Transverse colon (tissue), 4 donors: ENCODE results near the gene PRF1. TPM values are rescaled to one million over a fixed set of nuclear protein-coding genes. Genes with fewer than 3 reads are reported as not detected.

Experiments used
- DNase-seq: peaks from one replicate; pipeline ENCODE4 v3.0.0-alpha.2; 2019
- H3K27ac ChIP-seq, 4 donors: fragments of 200-600 bp; sonication (generic); 2 replicates each; pipeline ENCODE4 v1.5.1; 2016 to 2018; ENCODE audit warnings: inconsistent platforms in 4 of 4
- H3K27me3 ChIP-seq: fragments of 200-600 bp; sonication (generic); 2 replicates; pipeline ENCODE4 v1.5.1; 2017; ENCODE audit warnings: inconsistent platforms
- H3K36me3 ChIP-seq, 4 donors: fragments of 200-600 bp; sonication (generic); 2 replicates each; pipeline ENCODE4 v1.5.1; 2017 to 2019; ENCODE audit warnings: inconsistent platforms in 4 of 4
- H3K4me1 ChIP-seq, 4 donors: fragments of 200-600 bp; sonication (generic); 2 replicates each; pipeline ENCODE4 v1.5.1; 2017 to 2020; ENCODE audit warnings: inconsistent platforms in 4 of 4
- H3K4me3 ChIP-seq, 4 donors: fragments of 200-600 bp; sonication (generic); 1 replicate in 1 of 4; 2 replicates in 3 of 4; pipeline versions ENCODE4 v1.5.1 to v1.6.1; 2017 to 2019; ENCODE audit warnings: inconsistent platforms in 4 of 4
- H3K9me3 ChIP-seq, 2 donors: fragments of 200-600 bp; sonication (generic); 2 replicates each; pipeline ENCODE4 v1.5.1; 2017 to 2019; ENCODE audit warnings: inconsistent platforms in 2 of 2
- CTCF ChIP-seq, 5 experiments: fragments of 200-600 bp in 3 of 5; fragments of 450-650 bp in 2 of 5; sonication (generic) in 3 of 5; IDR thresholded peaks; 1 replicate in 2 of 5; 2 replicates in 3 of 5; pipeline ENCODE4 v1.5.1; 2016 to 2017; ENCODE audit warnings: antibody characterized with exemption in 5 of 5, inconsistent platforms in 3 of 5, mild to moderate bottlenecking in 2 of 5, moderate library complexity in 1 of 5
- EP300 ChIP-seq: sonication (generic); formaldehyde crosslinking; IDR thresholded peaks from one replicate; pipeline ENCODE4 v1.6.1; 2017; ENCODE audit warnings: antibody characterized with exemption, low read depth
- POLR2A ChIP-seq: fragments of 450-650 bp; IDR thresholded peaks from one replicate; pipeline ENCODE4 v1.6.1; 2016; ENCODE audit warnings: antibody characterized with exemption, mild to moderate bottlenecking, moderate library complexity
- POLR2AphosphoS5 ChIP-seq, 3 donors: sonication (generic); formaldehyde crosslinking; IDR thresholded peaks; one replicate each; pipeline ENCODE4 v1.6.1; 2016; ENCODE audit warnings: antibody characterized with exemption in 3 of 3
- WGBS, 2 donors: methylation state at CpG; one replicate each; pipeline ENCODE4 v1.1.5; 2018; ENCODE audit warnings: low coverage in 1 of 2; 5-methylcytosine and 5-hydroxymethylcytosine counted together
- in situ Hi-C, 4 donors: fragments of 200-750 bp; cut with MboI; loops; one replicate each; pipeline versions ENCODE4 v1.15.0 to v1.15.1; 2017; ENCODE audit warnings: low sequenced_read_pairs in 3 of 4, low pct_ligation_motif_present in 1 of 4, low pct_unique_long_range_greater_than_20kb in 1 of 4
- intact Hi-C: fragments of 100-400 bp; cut with DNase I; formaldehyde crosslinking; loops from one replicate; pipeline ENCODE4 v1.15.1; 2023; ENCODE audit warnings: low total_unique reads
- total RNA-seq, 4 donors: library from RNA; depleted of rRNA; stranded (reverse); fragments of >200 nt; gene quantifications; one replicate each; pipeline ENCODE4 v1.1.0, GENCODE V29; 2016

PRF1 gene
- total RNA-seq, 4 donors from 2014 or later: 0.80 to 12.7 (median 6.0) TPM

GRCh38 chr10:70597856-70598815 lies 4.4 kb downstream of the PRF1 start:
- TF ChIP-seq CTCF (IDR thresholded peaks at IDR 0.05): no peak
- no peak for TF ChIP-seq POLR2A
- no peak for TF ChIP-seq EP300
- TF ChIP-seq POLR2AphosphoS5 (IDR thresholded peaks at IDR 0.05): no peak
- Histone ChIP-seq H3K27me3 (no peaks in the 10 kb centered on the region), H3K4me1 (no peaks in the 10 kb centered on the region), H3K4me3 (no peak overlapping the region), H3K9me3 (no peaks in the 10 kb centered on the region), H3K36me3 (no peaks in the 10 kb centered on the region), H3K27ac (no peak overlapping the region)
- intact Hi-C loops (no loop called here), in situ Hi-C loops (no loop called here)
- 88 to 98% methylated on average over 6 to 31 of the region's 34 CpGs for WGBS, 2 donors
- DNase-seq: no peak

GRCh38 chr10:70596860-70597809 lies 5.4 kb downstream of the PRF1 start:
- H3K27ac ChIP-seq: no peak overlapping the region
- no peaks in the 10 kb centered on the region for H3K4me1 ChIP-seq
- no peak overlapping the region for H3K4me3 ChIP-seq
- in situ Hi-C loops (no loop called here), intact Hi-C loops (no loop called here)
- H3K9me3 ChIP-seq: no peaks in the 10 kb centered on the region
- 79 to 85% methylated on average over 4 to 8 of the region's 8 CpGs for WGBS, 2 donors
- no peak for DNase-seq
- no peaks in the 10 kb centered on the region for H3K36me3 ChIP-seq
- no peaks in the 10 kb centered on the region for H3K27me3 ChIP-seq
- TF ChIP-seq POLR2A: no peak
- no peak for TF ChIP-seq CTCF (IDR thresholded peaks at IDR 0.05)
- no peak for TF ChIP-seq EP300
- TF ChIP-seq POLR2AphosphoS5 (IDR thresholded peaks at IDR 0.05): no peak

- Histone ChIP-seq H3K4me1 (no peaks in the 10 kb centered on the region), H3K4me3 (no peak overlapping the region), H3K36me3 (no peaks in the 10 kb centered on the region), H3K27me3 (no peaks in the 10 kb centered on the region), H3K27ac (no peak overlapping the region), H3K9me3 (no peaks in the 10 kb centered on the region)
- no peak for DNase-seq
- TF ChIP-seq POLR2A (no peak), EP300 (no peak), POLR2AphosphoS5 (IDR thresholded peaks at IDR 0.05) (no peak), CTCF (IDR thresholded peaks at IDR 0.05) (no peak)
- intact Hi-C loops: no loop called here
- 73 to 83% methylated on average over 4 to 14 of the region's 14 CpGs for WGBS, 2 donors
- in situ Hi-C loops: no loop called here
Observed at GRCh38 chr10:70596110-70596798, 6.3 kb downstream of the PRF1 start.
